HG03175 (cell line): ENCODE measurements around the gene ZC3H4.

Experiments used
- ATAC-seq: cut with Tn5 transposase; IDR thresholded peaks from one replicate; pipeline ENCODE4 v1.9.1; 2021; ENCODE audit warnings: mild to moderate bottlenecking, moderate library complexity; ENCODE audit not compliant: unreplicated experiment

ZC3H4 gene

GRCh38 chr19:47022541-47023447 is 90.8 kb downstream of the ZC3H4 start:
- no peak for ATAC-seq

GRCh38 chr19:47022140-47022536 is 91.4 kb downstream of the ZC3H4 start:
- no peak for ATAC-seq

DNA sequence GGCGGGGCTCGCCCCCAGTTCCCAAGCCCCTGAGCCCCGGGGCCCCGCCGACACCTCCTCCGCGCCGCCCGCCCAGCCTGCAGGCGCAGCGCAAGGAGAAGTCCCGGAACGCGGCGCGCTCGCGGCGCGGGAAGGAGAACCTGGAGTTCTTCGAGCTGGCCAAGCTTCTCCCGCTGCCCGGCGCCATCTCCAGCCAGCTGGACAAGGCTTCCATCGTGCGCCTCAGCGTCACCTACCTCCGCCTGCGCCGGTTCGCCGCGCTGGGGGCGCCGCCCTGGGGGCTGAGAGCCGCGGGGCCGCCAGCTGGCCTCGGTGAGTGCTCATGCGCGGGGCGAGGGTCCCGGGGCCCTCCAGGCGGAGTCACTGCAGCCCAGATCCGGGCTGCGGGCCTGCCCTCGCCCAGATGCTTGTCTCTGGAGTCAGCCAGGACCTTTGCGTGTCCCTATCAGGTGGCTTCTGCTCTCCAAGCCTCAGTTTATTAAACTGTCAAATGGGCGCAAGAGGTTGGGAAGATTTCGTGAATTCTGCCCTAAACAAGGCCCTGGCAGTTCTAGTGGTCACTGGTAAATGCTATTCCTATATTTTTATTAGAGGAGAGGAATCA is 91.9 kb downstream of the ZC3H4 start:
- no peak for ATAC-seq

GRCh38 chr19:47020992-47021496 is 92.5 kb downstream of the ZC3H4 start:
- ATAC-seq = no peak

DNA sequence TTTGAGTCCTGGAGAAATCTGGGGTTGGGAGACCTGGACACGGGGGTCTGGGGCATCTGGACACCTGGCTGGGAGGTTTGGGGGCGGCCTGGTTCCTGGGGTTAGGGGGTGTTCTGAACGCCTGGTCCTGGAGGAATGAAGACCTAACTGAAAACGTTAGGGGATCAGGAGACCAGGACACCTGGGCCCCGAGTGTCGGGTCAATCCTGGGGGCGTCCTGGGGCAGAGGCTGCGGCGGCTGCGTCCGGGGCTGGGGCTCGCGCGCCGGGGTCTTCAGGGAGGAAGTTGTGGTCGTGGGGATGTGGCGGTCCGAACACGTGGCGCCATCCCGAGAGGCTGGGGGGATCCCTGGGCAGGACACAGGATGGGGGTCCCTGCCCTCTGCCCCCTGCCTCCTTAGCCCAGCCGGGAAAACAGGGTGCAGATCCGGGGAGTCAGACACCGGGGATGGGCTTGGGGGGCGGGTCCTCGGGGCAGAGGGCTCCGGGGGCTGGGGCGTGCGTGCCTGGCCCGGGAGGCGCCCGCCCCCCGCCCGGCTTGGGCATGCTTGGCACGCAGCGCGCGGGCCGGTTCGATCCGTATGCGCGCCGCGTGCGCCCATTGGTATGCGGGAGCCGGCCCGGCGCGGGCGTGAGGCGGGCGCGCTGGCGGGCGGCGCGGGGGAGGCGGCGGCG is 93.3 kb downstream of the ZC3H4 start:
- ATAC-seq = no peak

DNA sequence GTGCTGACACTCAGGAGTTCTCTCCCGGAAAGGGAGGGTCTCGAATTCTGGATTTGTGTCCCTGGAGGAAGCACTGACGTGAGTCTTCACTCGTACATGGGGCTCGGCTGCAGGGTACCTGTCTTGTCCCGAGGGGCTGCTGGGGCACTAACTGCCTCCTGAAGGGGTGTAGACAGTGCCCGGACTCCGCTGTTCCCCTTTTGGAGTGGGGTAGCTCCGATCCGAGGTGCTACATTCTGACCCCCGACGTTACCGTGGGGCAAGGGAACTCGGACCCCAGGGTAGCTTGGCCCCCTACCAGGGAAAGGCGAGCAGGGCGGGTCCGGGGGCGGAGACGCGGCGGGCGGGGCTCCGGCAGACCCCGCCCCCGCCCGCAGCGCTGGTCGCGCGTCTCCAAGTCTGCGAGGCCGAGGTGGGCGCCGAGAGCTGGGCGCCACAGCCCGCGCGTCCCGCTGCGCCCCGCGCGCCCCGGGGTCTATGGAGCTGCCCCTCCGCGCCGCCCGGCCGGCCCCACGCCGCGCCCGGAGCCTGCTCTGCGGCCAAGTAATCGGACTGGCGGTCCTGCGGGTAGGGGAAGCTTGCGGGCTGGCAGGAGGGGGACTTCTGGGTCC is 94.0 kb downstream of the ZC3H4 start, which contains the start of gene NPAS1:
NPAS1 (plus strand) TSS at position 407 of the 611 bp plus-strand sequence. CDS start 1,211 bp downstream, outside the sequence.
- ATAC-seq = no peak

DNA sequence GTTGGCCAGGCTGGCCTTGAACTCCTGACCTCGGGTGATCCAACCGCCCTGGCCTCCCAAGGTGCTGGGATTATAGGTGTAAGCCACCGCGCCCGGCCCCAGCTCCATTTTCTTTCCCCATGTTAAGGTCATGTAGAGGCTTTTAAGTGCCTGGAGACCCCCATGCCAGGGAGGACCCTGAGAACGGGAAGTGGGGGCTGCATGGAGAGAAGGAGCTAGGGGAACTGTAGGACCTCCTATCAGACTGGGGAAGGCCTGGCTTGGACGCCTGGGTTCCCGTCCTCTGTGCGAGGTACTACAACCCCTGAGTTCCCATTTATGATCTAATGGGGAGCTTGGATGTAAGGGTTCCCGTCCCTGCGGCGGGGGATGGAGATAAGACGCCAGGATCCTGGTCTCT is 94.7 kb downstream of the ZC3H4 start:
- ATAC-seq = no peak
